ENCODE measurements around the gene KIAA1328.
"Not testable (repeated sequence)": the region's sequence is repeated elsewhere in the genome, so short reads cannot be mapped to it uniquely, and the experiment has no call there.

The KIAA1328 gene

GRCh38 chr18:37166491-37166890, 337.6 kb downstream of the KIAA1328 start:
- Histone ChIP-seq H3K27me3 (ENCODE audit: control insufficient read depth in 1 of 2, insufficient read depth in 2 of 2, low read length in 2 of 2) (no peaks in the 10 kb centered on the region), H3K9ac (ENCODE audit: low read length in 2 of 2) (no peak overlapping the region), H3K9me3 (ENCODE audit: control insufficient read depth in 2 of 2, low read length in 2 of 2) (no peaks in the 10 kb centered on the region), H3K36me3 (ENCODE audit: control insufficient read depth in 2 of 2, insufficient read depth in 2 of 2, low read length in 2 of 2) (peaks cover 0 to 2% of the 10 kb centered on the region in 2 donors), H3K4me1 (ENCODE audit: control insufficient read depth, insufficient read depth, low read length) (no peaks in the 10 kb centered on the region), H3K27ac (ENCODE audit: low read length) (no peak overlapping the region), H3K4me3 (ENCODE audit: low read length in 2 of 2) (no peak overlapping the region)

GRCh38 chr18:37166966-37167365, 338.0 kb downstream of the KIAA1328 start:
- H3K27me3 ChIP-seq (ENCODE audit: control insufficient read depth in 1 of 2, insufficient read depth in 2 of 2, low read length in 2 of 2); H3K9me3 ChIP-seq (ENCODE audit: control insufficient read depth in 2 of 2, low read length in 2 of 2); H3K9ac ChIP-seq (ENCODE audit: low read length in 2 of 2); H3K27ac ChIP-seq (ENCODE audit: low read length); H3K4me3 ChIP-seq (ENCODE audit: low read length in 2 of 2); H3K4me1 ChIP-seq (ENCODE audit: control insufficient read depth, insufficient read depth, low read length); H3K36me3 ChIP-seq (ENCODE audit: control insufficient read depth in 2 of 2, insufficient read depth in 2 of 2, low read length in 2 of 2): not testable (repeated sequence)

- Histone ChIP-seq H3K9ac (ENCODE audit: low read length in 2 of 2) (no peak overlapping the region), H3K27me3 (ENCODE audit: control insufficient read depth in 1 of 2, insufficient read depth in 2 of 2, low read length in 2 of 2) (no peaks in the 10 kb centered on the region), H3K4me1 (ENCODE audit: control insufficient read depth, insufficient read depth, low read length) (no peaks in the 10 kb centered on the region), H3K27ac (ENCODE audit: low read length) (no peak overlapping the region), H3K4me3 (ENCODE audit: low read length in 2 of 2) (no peak overlapping the region), H3K36me3 (ENCODE audit: control insufficient read depth in 2 of 2, insufficient read depth in 2 of 2, low read length in 2 of 2) (no peaks in the 10 kb centered on the region), H3K9me3 (ENCODE audit: control insufficient read depth in 2 of 2, low read length in 2 of 2) (no peaks in the 10 kb centered on the region)
Measured at GRCh38 chr18:37170984-37171383, 342.1 kb downstream of the KIAA1328 start.

DNA sequence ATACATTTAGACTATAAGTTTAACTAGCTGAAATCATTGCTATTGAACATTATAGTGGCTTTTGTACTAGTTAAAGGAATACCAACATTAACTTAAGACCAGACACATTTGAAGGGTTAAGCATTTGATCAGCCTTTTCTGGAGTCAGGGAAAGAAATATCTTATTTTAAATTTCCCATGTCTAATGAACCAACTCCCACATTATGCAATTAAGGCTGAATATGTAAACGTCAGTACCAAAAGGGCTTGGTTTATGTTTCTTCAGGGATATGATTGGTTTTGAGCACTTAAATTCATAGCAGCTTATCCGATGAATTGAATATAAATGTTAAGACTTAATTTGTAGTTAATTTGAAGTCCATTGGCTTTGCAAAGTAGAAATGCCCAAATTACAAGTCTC, 344.5 kb downstream of the KIAA1328 start:
- H3K9ac ChIP-seq (ENCODE audit: low read length in 2 of 2) = no peak overlapping the region
- H3K36me3 ChIP-seq (ENCODE audit: control insufficient read depth in 2 of 2, insufficient read depth in 2 of 2, low read length in 2 of 2) = no peaks in the 10 kb centered on the region
- H3K27me3 ChIP-seq (ENCODE audit: control insufficient read depth in 1 of 2, insufficient read depth in 2 of 2, low read length in 2 of 2) = no peaks in the 10 kb centered on the region

GRCh38 chr18:37175727-37176620, 347.0 kb downstream of the KIAA1328 start:
- H3K4me3 ChIP-seq (ENCODE audit: low read length in 2 of 2) = no peak overlapping the region
- no peaks in the 10 kb centered on the region for H3K9me3 ChIP-seq (ENCODE audit: control insufficient read depth in 2 of 2, low read length in 2 of 2)
- no peak overlapping the region for H3K27ac ChIP-seq (ENCODE audit: low read length)
- H3K4me1 ChIP-seq (ENCODE audit: control insufficient read depth, insufficient read depth, low read length) = no peaks in the 10 kb centered on the region
- H3K27me3 ChIP-seq (ENCODE audit: control insufficient read depth in 1 of 2, insufficient read depth in 2 of 2, low read length in 2 of 2) = no peaks in the 10 kb centered on the region
- H3K36me3 ChIP-seq (ENCODE audit: control insufficient read depth in 2 of 2, insufficient read depth in 2 of 2, low read length in 2 of 2) = no peaks in the 10 kb centered on the region
- H3K9ac ChIP-seq (ENCODE audit: low read length in 2 of 2) = no peak overlapping the region

More for the DNA sequence above, 344.5 kb downstream of the KIAA1328 start:
- Histone ChIP-seq H3K27ac (ENCODE audit: low read length) (no peak overlapping the region), H3K4me3 (ENCODE audit: low read length in 2 of 2) (no peak overlapping the region), H3K9me3 (ENCODE audit: control insufficient read depth in 2 of 2, low read length in 2 of 2) (no peaks in the 10 kb centered on the region), H3K4me1 (ENCODE audit: control insufficient read depth, insufficient read depth, low read length) (no peaks in the 10 kb centered on the region)

DNA sequence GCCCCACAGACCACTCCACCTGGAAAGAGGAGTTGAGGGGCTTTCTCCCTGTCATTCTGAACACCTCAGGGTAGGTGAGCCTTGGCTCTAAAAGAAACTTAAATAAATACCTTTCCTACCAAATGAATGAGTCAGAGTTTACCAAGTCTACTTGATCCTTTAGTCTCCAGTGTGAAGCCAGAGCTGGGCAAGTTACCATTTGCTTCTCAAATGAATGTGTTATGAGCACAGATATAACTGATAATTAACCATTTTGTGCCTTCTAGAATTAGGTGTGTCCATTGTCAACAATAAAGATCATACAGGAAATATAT, 347.7 kb downstream of the KIAA1328 start:
- H3K4me3 ChIP-seq (ENCODE audit: low read length in 2 of 2) = no peak overlapping the region
- H3K4me1 ChIP-seq (ENCODE audit: control insufficient read depth, insufficient read depth, low read length) = no peaks in the 10 kb centered on the region
- H3K27ac ChIP-seq (ENCODE audit: low read length) = no peak overlapping the region
- no peak overlapping the region for H3K9ac ChIP-seq (ENCODE audit: low read length in 2 of 2)
- no peaks in the 10 kb centered on the region for H3K36me3 ChIP-seq (ENCODE audit: control insufficient read depth in 2 of 2, insufficient read depth in 2 of 2, low read length in 2 of 2)
- no peaks in the 10 kb centered on the region for H3K9me3 ChIP-seq (ENCODE audit: control insufficient read depth in 2 of 2, low read length in 2 of 2)
- H3K27me3 ChIP-seq (ENCODE audit: control insufficient read depth in 1 of 2, insufficient read depth in 2 of 2, low read length in 2 of 2) = no peaks in the 10 kb centered on the region

DNA sequence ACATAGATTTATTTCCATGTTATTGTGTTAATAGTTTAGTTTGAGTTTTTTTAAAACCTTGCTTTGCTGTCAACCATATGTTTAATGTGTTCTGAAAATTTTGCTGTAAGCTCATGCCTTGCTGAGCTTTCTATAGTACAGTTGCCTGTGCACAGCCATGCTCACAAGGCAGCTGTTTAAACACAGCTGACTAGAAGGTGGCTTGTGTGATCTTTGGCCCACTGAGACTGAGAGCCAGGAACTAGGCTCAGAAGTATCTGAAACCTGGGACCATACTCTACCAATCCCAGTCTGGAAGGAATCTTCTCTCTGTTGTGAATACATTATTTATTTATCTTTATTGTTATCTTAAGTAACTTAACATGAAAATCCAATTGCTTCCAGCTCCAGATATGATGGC, 350.5 kb downstream of the KIAA1328 start:
- Histone ChIP-seq H3K36me3 (ENCODE audit: control insufficient read depth in 2 of 2, insufficient read depth in 2 of 2, low read length in 2 of 2) (no peaks in the 10 kb centered on the region), H3K4me3 (ENCODE audit: low read length in 2 of 2) (no peak overlapping the region), H3K27me3 (ENCODE audit: control insufficient read depth in 1 of 2, insufficient read depth in 2 of 2, low read length in 2 of 2) (no peaks in the 10 kb centered on the region), H3K27ac (ENCODE audit: low read length) (no peak overlapping the region), H3K9ac (ENCODE audit: low read length in 2 of 2) (no peak overlapping the region), H3K4me1 (ENCODE audit: control insufficient read depth, insufficient read depth, low read length) (no peaks in the 10 kb centered on the region), H3K9me3 (ENCODE audit: control insufficient read depth in 2 of 2, low read length in 2 of 2) (no peaks in the 10 kb centered on the region)

DNA sequence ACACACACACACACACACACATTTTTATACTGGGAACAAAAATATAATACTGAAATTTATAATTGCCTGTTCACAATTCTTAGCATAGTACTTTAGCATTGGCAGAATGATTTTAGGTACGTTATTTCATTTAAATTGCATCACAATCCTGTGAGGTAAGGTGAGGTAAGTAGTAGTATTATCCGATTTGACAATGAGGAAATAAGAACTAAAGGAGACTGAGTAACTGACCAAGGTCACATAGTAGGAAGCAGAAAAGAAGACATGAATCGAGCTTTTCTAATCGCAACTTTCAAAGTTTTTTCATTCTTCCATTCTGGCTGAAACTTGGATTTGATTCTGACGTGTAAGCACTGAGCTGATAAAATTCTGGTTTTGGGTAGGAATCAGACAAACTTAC, 351.2 kb downstream of the KIAA1328 start:
- Histone ChIP-seq H3K4me3 (ENCODE audit: low read length in 2 of 2) (no peak overlapping the region), H3K9ac (ENCODE audit: low read length in 2 of 2) (no peak overlapping the region), H3K4me1 (ENCODE audit: control insufficient read depth, insufficient read depth, low read length) (no peaks in the 10 kb centered on the region), H3K36me3 (ENCODE audit: control insufficient read depth in 2 of 2, insufficient read depth in 2 of 2, low read length in 2 of 2) (no peaks in the 10 kb centered on the region), H3K27ac (ENCODE audit: low read length) (no peak overlapping the region), H3K27me3 (ENCODE audit: control insufficient read depth in 1 of 2, insufficient read depth in 2 of 2, low read length in 2 of 2) (no peaks in the 10 kb centered on the region), H3K9me3 (ENCODE audit: control insufficient read depth in 2 of 2, low read length in 2 of 2) (no peaks in the 10 kb centered on the region)

GRCh38 chr18:37182340-37183135, 353.6 kb downstream of the KIAA1328 start:
- H3K4me3 ChIP-seq (ENCODE audit: low read length in 2 of 2) = no peak overlapping the region
- no peak overlapping the region for H3K9ac ChIP-seq (ENCODE audit: low read length in 2 of 2)
- no peaks in the 10 kb centered on the region for H3K27me3 ChIP-seq (ENCODE audit: control insufficient read depth in 1 of 2, insufficient read depth in 2 of 2, low read length in 2 of 2)
- H3K36me3 ChIP-seq (ENCODE audit: control insufficient read depth in 2 of 2, insufficient read depth in 2 of 2, low read length in 2 of 2) = no peaks in the 10 kb centered on the region
- no peaks in the 10 kb centered on the region for H3K4me1 ChIP-seq (ENCODE audit: control insufficient read depth, insufficient read depth, low read length)
- no peak overlapping the region for H3K27ac ChIP-seq (ENCODE audit: low read length)
- H3K9me3 ChIP-seq (ENCODE audit: control insufficient read depth in 2 of 2, low read length in 2 of 2) = no peaks in the 10 kb centered on the region

DNA sequence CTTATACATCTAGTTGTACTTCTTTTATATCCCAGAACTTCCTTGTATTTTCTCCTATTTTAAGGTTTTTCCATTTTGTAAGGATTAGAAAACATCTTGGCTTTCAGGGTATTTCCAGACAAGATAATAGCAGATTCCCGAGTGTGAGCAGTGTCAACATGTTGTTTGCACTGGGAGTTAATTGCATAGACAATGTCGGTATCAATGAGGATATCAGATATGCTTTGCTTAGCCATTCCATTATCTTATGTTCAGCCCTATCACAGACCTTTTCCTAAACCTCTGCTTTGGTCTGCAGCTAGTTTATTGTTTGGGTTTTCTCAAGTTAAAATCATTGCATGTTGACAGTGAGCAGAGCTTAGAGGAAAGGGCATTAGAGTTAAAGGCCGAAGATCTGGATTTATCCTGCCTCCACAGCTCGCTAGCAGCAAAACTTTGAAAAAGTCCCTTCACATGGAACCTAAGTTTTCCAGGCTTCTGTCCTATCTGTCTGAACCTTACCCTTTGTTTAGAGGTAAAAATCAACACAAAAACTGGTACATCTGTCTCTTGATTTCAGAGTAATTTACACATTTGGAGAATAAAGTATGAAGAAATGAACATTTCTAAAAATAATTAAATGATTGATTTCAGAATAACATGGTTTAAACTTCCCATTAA, 355.4 kb downstream of the KIAA1328 start:
- Histone ChIP-seq H3K9me3 (ENCODE audit: control insufficient read depth in 2 of 2, low read length in 2 of 2) (no peaks in the 10 kb centered on the region), H3K36me3 (ENCODE audit: control insufficient read depth in 2 of 2, insufficient read depth in 2 of 2, low read length in 2 of 2) (no peaks in the 10 kb centered on the region), H3K27me3 (ENCODE audit: control insufficient read depth in 1 of 2, insufficient read depth in 2 of 2, low read length in 2 of 2) (no peaks in the 10 kb centered on the region), H3K4me3 (ENCODE audit: low read length in 2 of 2) (no peak overlapping the region), H3K9ac (ENCODE audit: low read length in 2 of 2) (no peak overlapping the region), H3K27ac (ENCODE audit: low read length) (no peak overlapping the region), H3K4me1 (ENCODE audit: control insufficient read depth, insufficient read depth, low read length) (no peaks in the 10 kb centered on the region)
